H1 (cell line): ENCODE data around the gene ETNPPL. TPM values are rescaled to one million over a fixed set of nuclear protein-coding genes. Genes with fewer than 3 reads are reported as not detected.
"Not testable (repeated sequence)": the region's sequence is repeated elsewhere in the genome, so short reads cannot be mapped to it uniquely, and the experiment has no call there.

Source experiments
- CTCF ChIA-PET: fragments of 300-600 bp; sonication (Branson Sonifier 250); formaldehyde crosslinking; loops from one replicate; lab custom pipeline; 2021; ENCODE audit not compliant: partially characterized antibody; lab: Charles Lee
- POLR2A ChIA-PET: fragments of 300-600 bp; sonication (Branson Sonifier 250); formaldehyde crosslinking; loops from one replicate; lab custom pipeline; 2021; ENCODE audit warnings: inconsistent platforms; ENCODE audit not compliant: partially characterized antibody; lab: Charles Lee
- DNase-seq, 2 experiments: peaks; one replicate each; pipeline versions ENCODE4 v3.0.0 to v3.0.0-alpha.2; 2010 to 2022; ENCODE audit warnings: low spot score in 2 of 2, low read depth in 1 of 2, mixed read lengths in 1 of 2
- FAIRE-seq: peaks from 2 replicates; lab custom pipeline; 2011; peaks lifted over from hg19 to GRCh38; lab: Jason Lieb, UNC
- H2AFZ ChIP-seq: 2 replicates; pipeline ENCODE4 v1.8.1; 2012; ENCODE audit warnings: low read length, inconsistent platforms
- H2AK5ac ChIP-seq: 2 replicates; pipeline ENCODE4 v1.6.1; 2013; ENCODE audit warnings: low read depth, low read length
- H2BK120ac ChIP-seq: replicated peaks from 2 replicates; pipeline ENCODE3; 2013; ENCODE audit warnings: low read depth, low read length, inconsistent platforms
- H2BK12ac ChIP-seq: 2 replicates; pipeline ENCODE4 v1.6.1; 2013; ENCODE audit warnings: low read depth, low read length
- H2BK15ac ChIP-seq: 2 replicates; pipeline ENCODE4 v1.6.1; 2013; ENCODE audit warnings: low read length
- H2BK20ac ChIP-seq: 2 replicates; pipeline ENCODE4 v1.6.1; 2013; ENCODE audit warnings: low read length
- H2BK5ac ChIP-seq: 2 replicates; pipeline ENCODE4 v1.6.1; 2013; ENCODE audit warnings: low read depth, low read length
- H3K14ac ChIP-seq: 2 replicates; pipeline ENCODE4 v1.6.1; 2013; ENCODE audit warnings: inconsistent platforms; ENCODE audit not compliant: insufficient read length
- H3K18ac ChIP-seq: 2 replicates; pipeline ENCODE4 v1.6.1; 2013; ENCODE audit warnings: low read length; ENCODE audit errors: extremely low read depth
- H3K23ac ChIP-seq: 2 replicates; pipeline ENCODE4 v1.6.1; 2013; ENCODE audit warnings: inconsistent platforms; ENCODE audit not compliant: insufficient read length
- H3K23me2 ChIP-seq: 2 replicates; pipeline ENCODE4 v1.6.1; 2013; ENCODE audit warnings: low read depth, low read length
- H3K27ac ChIP-seq: 2 replicates; pipeline ENCODE4 v1.6.1; 2011; ENCODE audit warnings: low read depth, low read length, inconsistent platforms
- H3K27me3 ChIP-seq, 4 experiments: replicated peaks in 1 of 4; 1 replicate in 1 of 4; 2 replicates in 3 of 4; pipeline versions ENCODE4 v1.6.1 to v1.8.1; 2011 to 2013; ENCODE audit warnings: low read length in 3 of 4, mild to moderate bottlenecking in 3 of 4, inconsistent platforms in 2 of 4, mixed read lengths in 2 of 4, moderate library complexity in 1 of 4; ENCODE audit not compliant: control insufficient read depth in 3 of 4, insufficient read depth in 3 of 4; ENCODE audit errors: extremely low read depth in 1 of 4
- H3K36me3 ChIP-seq, 4 experiments: 2 replicates each; pipeline versions ENCODE4 v1.6.1 to v1.8.1; 2011 to 2013; ENCODE audit warnings: mild to moderate bottlenecking in 4 of 4, low read length in 3 of 4, moderate library complexity in 2 of 4, control low read depth in 1 of 4, inconsistent platforms in 1 of 4; ENCODE audit not compliant: insufficient read depth in 4 of 4, control insufficient read depth in 2 of 4
- H3K4ac ChIP-seq: replicated peaks from 2 replicates; pipeline ENCODE3; 2013; ENCODE audit warnings: low read length, low read depth, mixed read lengths, inconsistent platforms; ENCODE audit not compliant: insufficient read length
- H3K4me1 ChIP-seq, 4 experiments: replicated peaks in 1 of 4; 1 replicate in 1 of 4; 2 replicates in 3 of 4; pipeline versions ENCODE4 v1.6.1 to v1.8.1; 2011 to 2013; ENCODE audit warnings: low read length in 3 of 4, inconsistent platforms in 2 of 4, mixed read lengths in 1 of 4; ENCODE audit not compliant: insufficient read depth in 4 of 4, control insufficient read depth in 3 of 4
- H3K4me2 ChIP-seq, 2 experiments: 2 replicates each; pipeline versions ENCODE4 v1.6.1 to v1.8.1; 2011 to 2013; ENCODE audit warnings: low read depth in 2 of 2, low read length in 2 of 2, control low read depth in 1 of 2, inconsistent platforms in 1 of 2, mild to moderate bottlenecking in 1 of 2; ENCODE audit not compliant: insufficient read depth in 1 of 2
- H3K4me3 ChIP-seq, 4 experiments: fragments of 200-600, 300-600 bp in 1 of 4; sonication (generic), shearing (Covaris generic), sonication (Bioruptor Twin) in 1 of 4; 2 replicates each; pipeline versions ENCODE4 v1.5.1 to v1.8.1; 2011 to 2016; ENCODE audit warnings: low read length in 4 of 4, low read depth in 3 of 4, control low read depth in 2 of 4, inconsistent platforms in 2 of 4, mild to moderate bottlenecking in 2 of 4, mixed read lengths in 1 of 4, moderate library complexity in 1 of 4; ENCODE audit not compliant: insufficient read depth in 2 of 4; ENCODE audit errors: extremely low read depth in 1 of 4
- H3K56ac ChIP-seq: replicated peaks from 2 replicates; pipeline ENCODE3; 2013; ENCODE audit warnings: low read depth, mild to moderate bottlenecking, mixed read lengths, low read length, inconsistent platforms; ENCODE audit not compliant: insufficient read length
- H3K79me1 ChIP-seq: 2 replicates; pipeline ENCODE4 v1.6.1; 2013; ENCODE audit warnings: low read depth, low read length, control low read depth
- H3K79me2 ChIP-seq, 2 experiments: 2 replicates each; pipeline versions ENCODE4 v1.6.1 to v1.8.1; 2012 to 2013; ENCODE audit warnings: low read length in 2 of 2, mild to moderate bottlenecking in 2 of 2, inconsistent platforms in 1 of 2; ENCODE audit not compliant: insufficient read depth in 2 of 2, control insufficient read depth in 1 of 2
- H3K9ac ChIP-seq, 4 experiments: replicated peaks in 1 of 4; 1 replicate in 1 of 4; 2 replicates in 3 of 4; pipeline versions ENCODE4 v1.6.1 to v1.8.1; 2011 to 2013; ENCODE audit warnings: low read depth in 3 of 4, low read length in 3 of 4, control low read depth in 2 of 4, mild to moderate bottlenecking in 2 of 4, moderate library complexity in 2 of 4, inconsistent platforms in 1 of 4; ENCODE audit errors: extremely low read depth in 1 of 4
- H3K9me3 ChIP-seq, 2 experiments: 2 replicates each; pipeline versions ENCODE4 v1.6.1 to v1.8.1; 2012 to 2013; ENCODE audit warnings: mild to moderate bottlenecking in 2 of 2, moderate library complexity in 2 of 2, control low read depth in 1 of 2, inconsistent platforms in 1 of 2, low read depth in 1 of 2, low read length in 1 of 2, mixed read lengths in 1 of 2; ENCODE audit not compliant: insufficient read depth in 2 of 2
- H4K20me1 ChIP-seq, 2 experiments: replicated peaks in 1 of 2; 2 replicates each; pipeline versions ENCODE3 to v1.8.1; 2011 to 2013; ENCODE audit warnings: inconsistent platforms in 2 of 2, low read length in 2 of 2, mild to moderate bottlenecking in 1 of 2; ENCODE audit not compliant: insufficient read depth in 2 of 2, control insufficient read depth in 1 of 2
- H4K5ac ChIP-seq: 2 replicates; pipeline ENCODE4 v1.6.1; 2013; ENCODE audit warnings: low read length, low read depth, mixed read lengths, inconsistent platforms; ENCODE audit not compliant: insufficient read length
- H4K8ac ChIP-seq: 2 replicates; pipeline ENCODE4 v1.8.0; 2013; ENCODE audit warnings: mild to moderate bottlenecking, moderate library complexity, low read length, inconsistent platforms; ENCODE audit not compliant: insufficient read depth; ENCODE audit errors: extremely low read depth
- H4K91ac ChIP-seq: replicated peaks from 2 replicates; pipeline ENCODE3; 2013; ENCODE audit warnings: low read length, mixed read lengths, inconsistent platforms; ENCODE audit not compliant: insufficient read length
- WGBS, 2 experiments: shearing (Covaris generic) in 1 of 2; methylation state at CpG; one replicate each; pipeline versions ENCODE4 v1.1.6 to v1.1.7; 2013 to 2015; ENCODE audit warnings: low lambda C conversion rate in 2 of 2, mixed read lengths in 2 of 2, inconsistent platforms in 1 of 2, low coverage in 1 of 2, missing lambda C conversion rate in 1 of 2; ENCODE audit not compliant: insufficient replicate concordance in 2 of 2, insufficient coverage in 1 of 2, insufficient read length in 1 of 2; ENCODE audit errors: extremely low coverage in 1 of 2, missing lambda C conversion rate in 1 of 2; 5-methylcytosine and 5-hydroxymethylcytosine counted together
- polyA plus RNA-seq, 7 experiments: library from polyadenylated mRNA; depleted of rRNA in 3 of 7; stranded (reverse) in 5 of 7; unstranded in 2 of 7; fragments of >200 nt in 5 of 7; fragments of 200-250 nt in 2 of 7; gene quantifications; 1 replicate in 5 of 7; 2 replicates in 1 of 7; 4 replicates in 1 of 7; pipeline versions ENCODE4 v1.2.1 to v1.2.3, GENCODE V29; 2011 to 2013; ENCODE audit warnings: missing spikeins in 2 of 7, mixed read lengths in 2 of 7
- total RNA-seq: library from RNA; stranded (reverse); fragmentation: NEBNext Ultra II Directional; extraction: Animal tissue kit (Norgen Biotek cat#: 25700); gene quantifications from 2 replicates; pipeline ENCODE4 v1.2.1, GENCODE V29; 2021

The ETNPPL gene
- total and polyA plus RNA-seq, 2 of the 8 experiments (the other 6 are each of a cell fraction or from before 2014, with no cell fraction given): 0.80 to 2.5 TPM

DNA sequence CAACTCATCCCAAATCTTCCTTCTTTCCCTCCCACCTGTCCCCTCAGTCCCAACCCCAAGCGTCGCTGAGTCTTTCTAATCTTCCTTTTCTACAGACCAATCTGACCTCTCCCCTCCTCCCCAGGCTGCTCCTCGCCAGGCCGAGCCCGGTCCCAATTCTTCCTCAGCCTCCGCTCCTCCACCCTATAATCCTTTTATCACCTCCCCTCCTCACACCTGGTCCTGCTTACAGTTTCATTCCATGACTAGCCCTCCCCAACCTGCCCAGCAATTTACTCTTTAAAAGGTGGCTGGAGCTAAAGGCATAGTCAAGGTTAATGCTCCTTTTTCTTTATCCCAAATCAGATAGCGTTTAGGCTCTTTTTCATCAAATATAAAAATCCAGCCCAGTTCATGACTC is 52.3 kb downstream of the ETNPPL start:
- H3K4me3 ChIP-seq, H3K14ac ChIP-seq, H3K23me2 ChIP-seq, H3K9me3 ChIP-seq, H3K36me3 ChIP-seq, H4K20me1 ChIP-seq, H3K27me3 ChIP-seq, H2AK5ac ChIP-seq, H4K91ac ChIP-seq, H3K79me2 ChIP-seq, H3K4me2 ChIP-seq, H3K79me1 ChIP-seq, H4K5ac ChIP-seq, H3K9ac ChIP-seq, H2BK120ac ChIP-seq, CTCF ChIA-PET, H4K8ac ChIP-seq, H3K4ac ChIP-seq, POLR2A ChIA-PET, FAIRE-seq, H3K23ac ChIP-seq, H3K56ac ChIP-seq, H2BK15ac ChIP-seq, H2BK12ac ChIP-seq, H2AFZ ChIP-seq, H3K27ac ChIP-seq, DNase-seq, H2BK5ac ChIP-seq, H3K4me1 ChIP-seq, H2BK20ac ChIP-seq, H3K18ac ChIP-seq: not testable (repeated sequence)
- WGBS, 2 experiments: 83% methylated on average over 5 of the region's 7 CpGs; no CpG with 5 or more reads in 1 of the 2 experiments
